ENCODE measurements around the gene NPSR1. TPM values are rescaled to one million over a fixed set of nuclear protein-coding genes. Genes with fewer than 3 reads are reported as not detected.
"Not testable (repeated sequence)": the region's sequence is repeated elsewhere in the genome, so short reads cannot be mapped to it uniquely, and the experiment has no call there.

Gene NPSR1
- total RNA-seq, result under 1 TPM; 0.11 to 0.59 TPM
- polyA plus RNA-seq (ENCODE audit: insufficient read length in 2 of 2), result under 1 TPM in 1 of 2 donors, not detected in 1; 0.15 TPM
- long read RNA-seq, donor 1, result 0 reads
- long read RNA-seq, donor 2, result 0 reads
- long read RNA-seq, donor 3, result 0 reads
- long read RNA-seq, donor 4, result 0 reads

- DNase-seq (ENCODE audit: low read depth in 4 of 6, low spot score in 6 of 6), result no peak
- no peaks in the 10 kb centered on the region for H3K36me3 ChIP-seq (ENCODE audit: control insufficient read depth, insufficient read depth, low read length)
- H3K4me3 ChIP-seq (ENCODE audit: low read depth, low read length), result no peak within 1 kb of the TSS
- no peaks in the 10 kb centered on the region for H3K27me3 ChIP-seq (ENCODE audit: control insufficient read depth, insufficient read depth, low read length)
- no peaks in the 10 kb centered on the region for H3K9me3 ChIP-seq (ENCODE audit: control insufficient read depth, insufficient read depth, low read length)
- H3K4me1 ChIP-seq (ENCODE audit: control insufficient read depth, insufficient read depth, low read length), result no peaks in the 10 kb centered on the region
- 81% methylated on average over 4 of the region's 8 CpGs for WGBS (ENCODE audit: insufficient coverage)
- H3K27ac ChIP-seq (ENCODE audit: low read depth, low read length), result no peak within 1 kb of the TSS
Measured at GRCh38 chr7:34657632-34658268, at the start of gene NPSR1. Gene NPSR1, plus strand, starts transcription at chr7:34658218. Its CDS starts 195 bp downstream, at chr7:34658413.

- DNase-seq (ENCODE audit: low read depth in 4 of 6, low spot score in 6 of 6), result peak in 1 of 6 donors; percentile 17
- Histone ChIP-seq H3K36me3 (ENCODE audit: control insufficient read depth, insufficient read depth, low read length) (no peaks in the 10 kb centered on the region), H3K4me3 (ENCODE audit: low read depth, low read length) (no peak overlapping the region), H3K27ac (ENCODE audit: low read depth, low read length) (no peak overlapping the region), H3K4me1 (ENCODE audit: control insufficient read depth, insufficient read depth, low read length) (no peaks in the 10 kb centered on the region), H3K9me3 (ENCODE audit: control insufficient read depth, insufficient read depth, low read length) (no peaks in the 10 kb centered on the region), H3K27me3 (ENCODE audit: control insufficient read depth, insufficient read depth, low read length) (no peaks in the 10 kb centered on the region)
- 55% methylated on average over 2 of the region's 2 CpGs for WGBS (ENCODE audit: insufficient coverage)
Measured at GRCh38 chr7:34612661-34613060, 45.4 kb upstream of the NPSR1 start.

- peaks cover 3% of the 10 kb centered on the region for H3K4me1 ChIP-seq (ENCODE audit: control insufficient read depth, insufficient read depth, low read length)
- H3K27ac ChIP-seq (ENCODE audit: low read depth, low read length), result no peak overlapping the region
- no peaks in the 10 kb centered on the region for H3K27me3 ChIP-seq (ENCODE audit: control insufficient read depth, insufficient read depth, low read length)
- no peak overlapping the region for H3K4me3 ChIP-seq (ENCODE audit: low read depth, low read length)
- no peak for DNase-seq (ENCODE audit: low read depth in 4 of 6, low spot score in 6 of 6)
- H3K36me3 ChIP-seq (ENCODE audit: control insufficient read depth, insufficient read depth, low read length), result no peaks in the 10 kb centered on the region
- H3K9me3 ChIP-seq (ENCODE audit: control insufficient read depth, insufficient read depth, low read length), result no peaks in the 10 kb centered on the region
Measured at GRCh38 chr7:34620425-34620824, 37.6 kb upstream of the NPSR1 start.

- WGBS (ENCODE audit: insufficient coverage), result 14% methylated on average over 1 of the region's 2 CpGs
- H3K27ac ChIP-seq (ENCODE audit: low read depth, low read length), result no peak overlapping the region
- H3K9me3 ChIP-seq (ENCODE audit: control insufficient read depth, insufficient read depth, low read length), result no peaks in the 10 kb centered on the region
- no peak overlapping the region for H3K4me3 ChIP-seq (ENCODE audit: low read depth, low read length)
- H3K27me3 ChIP-seq (ENCODE audit: control insufficient read depth, insufficient read depth, low read length), result no peaks in the 10 kb centered on the region
- peaks cover 3% of the 10 kb centered on the region for H3K4me1 ChIP-seq (ENCODE audit: control insufficient read depth, insufficient read depth, low read length)
- H3K36me3 ChIP-seq (ENCODE audit: control insufficient read depth, insufficient read depth, low read length), result no peaks in the 10 kb centered on the region
- no peak for DNase-seq (ENCODE audit: low read depth in 4 of 6, low spot score in 6 of 6)
Measured at GRCh38 chr7:34622182-34622581, 35.8 kb upstream of the NPSR1 start.

GRCh38 chr7:34622771-34623250, 35.2 kb upstream of the NPSR1 start:
- 71% methylated on average over 1 of the region's 4 CpGs for WGBS (ENCODE audit: insufficient coverage)
- H3K9me3 ChIP-seq (ENCODE audit: control insufficient read depth, insufficient read depth, low read length), result no peaks in the 10 kb centered on the region
- no peak for DNase-seq (ENCODE audit: low read depth in 4 of 6, low spot score in 6 of 6)
- H3K36me3 ChIP-seq (ENCODE audit: control insufficient read depth, insufficient read depth, low read length), result no peaks in the 10 kb centered on the region
- no peak overlapping the region for H3K4me3 ChIP-seq (ENCODE audit: low read depth, low read length)
- H3K27me3 ChIP-seq (ENCODE audit: control insufficient read depth, insufficient read depth, low read length), result no peaks in the 10 kb centered on the region
- no peak overlapping the region for H3K27ac ChIP-seq (ENCODE audit: low read depth, low read length)
- H3K4me1 ChIP-seq (ENCODE audit: control insufficient read depth, insufficient read depth, low read length), result peaks cover 3% of the 10 kb centered on the region

GRCh38 chr7:34628618-34629017, 29.4 kb upstream of the NPSR1 start:
- not testable (repeated sequence) for H3K36me3 ChIP-seq (ENCODE audit: control insufficient read depth, insufficient read depth, low read length); H3K9me3 ChIP-seq (ENCODE audit: control insufficient read depth, insufficient read depth, low read length); H3K4me1 ChIP-seq (ENCODE audit: control insufficient read depth, insufficient read depth, low read length); H3K27me3 ChIP-seq (ENCODE audit: control insufficient read depth, insufficient read depth, low read length); H3K4me3 ChIP-seq (ENCODE audit: low read depth, low read length); H3K27ac ChIP-seq (ENCODE audit: low read depth, low read length); DNase-seq (ENCODE audit: low read depth in 4 of 6, low spot score in 6 of 6)
- WGBS (ENCODE audit: insufficient coverage), result 67% methylated on average over 3 of the region's 4 CpGs

GRCh38 chr7:34652809-34653208, 5.2 kb upstream of the NPSR1 start:
- Histone ChIP-seq H3K9me3 (ENCODE audit: control insufficient read depth, insufficient read depth, low read length) (no peaks in the 10 kb centered on the region), H3K4me3 (ENCODE audit: low read depth, low read length) (no peak overlapping the region), H3K27me3 (ENCODE audit: control insufficient read depth, insufficient read depth, low read length) (no peaks in the 10 kb centered on the region), H3K36me3 (ENCODE audit: control insufficient read depth, insufficient read depth, low read length) (no peaks in the 10 kb centered on the region), H3K27ac (ENCODE audit: low read depth, low read length) (no peak overlapping the region), H3K4me1 (ENCODE audit: control insufficient read depth, insufficient read depth, low read length) (no peaks in the 10 kb centered on the region)
- 86% methylated on average over 4 of the region's 4 CpGs for WGBS (ENCODE audit: insufficient coverage)
- DNase-seq (ENCODE audit: low read depth in 4 of 6, low spot score in 6 of 6), result no peak

- no CpG with 5 or more reads among the region's 1 CpG for WGBS (ENCODE audit: insufficient coverage)
- no peaks in the 10 kb centered on the region for H3K9me3 ChIP-seq (ENCODE audit: control insufficient read depth, insufficient read depth, low read length)
- no peaks in the 10 kb centered on the region for H3K36me3 ChIP-seq (ENCODE audit: control insufficient read depth, insufficient read depth, low read length)
- no peak overlapping the region for H3K27ac ChIP-seq (ENCODE audit: low read depth, low read length)
- no peaks in the 10 kb centered on the region for H3K4me1 ChIP-seq (ENCODE audit: control insufficient read depth, insufficient read depth, low read length)
- no peaks in the 10 kb centered on the region for H3K27me3 ChIP-seq (ENCODE audit: control insufficient read depth, insufficient read depth, low read length)
- no peak for DNase-seq (ENCODE audit: low read depth in 4 of 6, low spot score in 6 of 6)
- no peak overlapping the region for H3K4me3 ChIP-seq (ENCODE audit: low read depth, low read length)
Measured at GRCh38 chr7:34653787-34654186, 4.2 kb upstream of the NPSR1 start.

GRCh38 chr7:34655384-34655783, 2.6 kb upstream of the NPSR1 start:
- no peak overlapping the region for H3K4me3 ChIP-seq (ENCODE audit: low read depth, low read length)
- no peaks in the 10 kb centered on the region for H3K27me3 ChIP-seq (ENCODE audit: control insufficient read depth, insufficient read depth, low read length)
- no peaks in the 10 kb centered on the region for H3K9me3 ChIP-seq (ENCODE audit: control insufficient read depth, insufficient read depth, low read length)
- no CpG with 5 or more reads among the region's 1 CpG for WGBS (ENCODE audit: insufficient coverage)
- no peak overlapping the region for H3K27ac ChIP-seq (ENCODE audit: low read depth, low read length)
- DNase-seq (ENCODE audit: low read depth in 4 of 6, low spot score in 6 of 6), result peak in 1 of 6 donors; percentile 30
- H3K36me3 ChIP-seq (ENCODE audit: control insufficient read depth, insufficient read depth, low read length), result no peaks in the 10 kb centered on the region
- no peaks in the 10 kb centered on the region for H3K4me1 ChIP-seq (ENCODE audit: control insufficient read depth, insufficient read depth, low read length)

GRCh38 chr7:34656041-34656440, 2.0 kb upstream of the NPSR1 start:
- no CpG with 5 or more reads among the region's 2 CpGs for WGBS (ENCODE audit: insufficient coverage)
- H3K27me3 ChIP-seq (ENCODE audit: control insufficient read depth, insufficient read depth, low read length), result no peaks in the 10 kb centered on the region
- no peak overlapping the region for H3K27ac ChIP-seq (ENCODE audit: low read depth, low read length)
- H3K4me3 ChIP-seq (ENCODE audit: low read depth, low read length), result no peak overlapping the region
- no peaks in the 10 kb centered on the region for H3K4me1 ChIP-seq (ENCODE audit: control insufficient read depth, insufficient read depth, low read length)
- no peaks in the 10 kb centered on the region for H3K36me3 ChIP-seq (ENCODE audit: control insufficient read depth, insufficient read depth, low read length)
- H3K9me3 ChIP-seq (ENCODE audit: control insufficient read depth, insufficient read depth, low read length), result no peaks in the 10 kb centered on the region
- DNase-seq (ENCODE audit: low read depth in 4 of 6, low spot score in 6 of 6), result no peak

All from spinal cord (tissue), 10 donors.